Measurements from ENCODE around the gene KCNE4.
"Not testable (repeated sequence)": the region's sequence is repeated elsewhere in the genome, so short reads cannot be mapped to it uniquely, and the experiment has no call there.

The KCNE4 gene

DNA sequence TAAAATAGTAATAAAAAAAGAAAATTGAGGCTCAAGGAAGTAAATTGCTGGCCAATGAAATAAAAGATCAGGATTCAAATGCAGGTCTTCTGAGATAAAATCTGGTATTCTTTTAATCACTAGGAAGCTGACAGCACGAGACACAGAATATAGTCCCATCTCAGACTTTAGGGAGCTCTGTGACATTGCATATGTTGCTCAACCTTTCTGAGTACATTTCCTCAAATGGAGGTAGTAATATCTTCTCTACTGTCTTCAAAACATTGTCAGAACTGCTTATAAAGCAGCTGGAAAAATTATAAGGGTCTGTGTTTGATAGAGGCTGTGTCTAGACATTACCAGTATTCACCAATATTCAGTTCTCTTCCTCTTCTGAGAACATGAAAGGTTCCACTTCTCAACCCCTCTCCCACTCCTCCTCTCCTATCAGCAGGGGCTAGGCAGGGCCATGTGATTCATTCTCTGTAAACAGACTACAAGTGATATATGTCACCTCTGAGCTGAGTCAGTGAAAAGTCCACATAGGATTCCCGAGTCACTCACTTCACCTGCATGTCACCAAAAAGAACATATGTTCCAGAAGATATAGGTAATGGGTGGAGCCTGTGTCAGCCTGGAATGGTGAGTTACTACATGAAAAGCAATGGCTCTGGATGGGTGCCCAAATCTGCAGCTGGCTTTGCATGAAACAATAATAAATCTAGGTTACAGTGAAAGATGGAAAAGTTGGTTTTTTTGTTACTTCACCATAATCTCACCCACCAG lies 7.1 kb downstream of the KCNE4 start:
- DNase-seq (ENCODE audit: low spot score): no peak

GRCh38 chr2:223060201-223060825 lies 8.3 kb downstream of the KCNE4 start:
- DNase-seq (ENCODE audit: low spot score): no peak

GRCh38 chr2:223062396-223062795 lies 10.4 kb downstream of the KCNE4 start:
- no peak for DNase-seq (ENCODE audit: low spot score)

DNA sequence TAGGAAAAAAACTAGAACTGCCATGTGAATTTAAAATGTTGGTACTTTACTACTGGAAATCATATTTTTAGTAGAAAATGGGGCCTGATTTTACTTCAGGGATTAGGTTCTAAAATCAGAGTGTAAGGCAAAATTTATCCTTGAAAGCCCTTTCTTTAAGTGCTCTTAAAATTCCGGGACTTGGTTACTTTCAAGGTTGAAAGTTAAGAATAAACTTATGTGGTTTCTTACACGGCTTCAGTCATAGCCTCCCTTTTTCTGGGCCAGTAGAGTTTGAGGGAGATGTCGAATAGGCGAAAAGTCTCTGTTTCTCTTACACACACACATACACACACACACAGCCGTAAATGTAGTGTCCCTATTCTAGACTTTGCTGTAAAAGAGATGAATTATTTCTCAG lies 13.1 kb downstream of the KCNE4 start:
- no peak for DNase-seq (ENCODE audit: low spot score)

DNA sequence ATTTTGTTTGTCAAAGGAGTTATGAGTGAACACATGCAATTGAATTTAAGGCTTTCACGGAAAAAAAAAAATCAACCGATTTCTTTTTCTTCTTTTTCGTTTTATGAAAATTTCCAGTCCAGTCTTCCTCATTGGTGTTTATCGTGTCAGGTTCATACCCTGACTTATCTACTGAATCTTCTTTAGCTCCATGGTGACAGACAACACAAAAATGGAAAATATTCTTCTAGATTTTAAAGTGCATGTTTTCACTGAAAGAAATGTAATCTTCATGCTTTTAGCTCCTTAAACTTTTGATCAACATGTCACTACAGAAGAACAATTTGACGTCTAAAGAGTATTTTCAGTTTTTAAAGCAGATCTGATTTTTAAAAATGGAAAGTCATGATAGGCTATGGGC lies 14.7 kb downstream of the KCNE4 start:
- no peak for DNase-seq (ENCODE audit: low spot score)

GRCh38 chr2:223068071-223068470 lies 16.1 kb downstream of the KCNE4 start:
- no peak for DNase-seq (ENCODE audit: low spot score)

DNA sequence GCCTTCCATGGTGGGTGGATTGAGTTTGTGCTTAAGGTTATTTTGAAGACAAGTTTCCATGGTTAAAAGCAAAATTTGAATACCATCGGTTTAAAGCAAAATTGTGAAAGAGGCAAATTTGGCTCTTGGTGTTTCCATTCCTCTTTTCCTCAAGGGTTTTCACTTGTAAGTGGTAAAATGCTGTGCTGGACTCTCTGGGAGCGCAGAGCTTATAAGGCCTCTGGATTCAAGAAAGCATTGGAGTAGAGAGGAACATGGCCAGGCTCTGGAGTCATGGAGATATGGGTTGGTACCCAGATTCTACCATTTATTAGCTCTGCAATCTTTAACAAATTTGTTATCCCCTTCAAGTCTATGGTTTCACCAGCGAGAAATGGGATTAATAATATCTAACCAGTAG lies 17.5 kb downstream of the KCNE4 start:
- DNase-seq (ENCODE audit: low spot score): no peak

DNA sequence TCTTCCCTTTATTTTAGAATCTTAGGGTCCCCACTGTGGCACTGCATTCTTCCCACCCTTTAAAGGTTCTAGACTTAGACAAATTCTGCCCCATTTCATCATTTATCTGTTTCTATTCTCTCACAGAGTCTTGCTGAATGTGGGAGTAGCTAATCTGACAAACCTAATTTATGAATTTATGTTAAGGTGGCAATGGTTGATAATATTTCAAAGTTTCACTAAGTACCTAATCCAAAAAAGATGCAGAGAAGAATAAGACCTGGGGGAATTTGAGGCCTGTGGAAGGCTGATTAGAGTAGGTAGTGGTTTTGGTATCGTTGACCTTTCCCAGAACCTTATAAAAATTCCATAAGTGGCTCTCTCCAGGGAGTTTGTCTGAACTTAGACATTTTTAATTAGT lies 18.0 kb downstream of the KCNE4 start:
- DNase-seq (ENCODE audit: low spot score): no peak

DNA sequence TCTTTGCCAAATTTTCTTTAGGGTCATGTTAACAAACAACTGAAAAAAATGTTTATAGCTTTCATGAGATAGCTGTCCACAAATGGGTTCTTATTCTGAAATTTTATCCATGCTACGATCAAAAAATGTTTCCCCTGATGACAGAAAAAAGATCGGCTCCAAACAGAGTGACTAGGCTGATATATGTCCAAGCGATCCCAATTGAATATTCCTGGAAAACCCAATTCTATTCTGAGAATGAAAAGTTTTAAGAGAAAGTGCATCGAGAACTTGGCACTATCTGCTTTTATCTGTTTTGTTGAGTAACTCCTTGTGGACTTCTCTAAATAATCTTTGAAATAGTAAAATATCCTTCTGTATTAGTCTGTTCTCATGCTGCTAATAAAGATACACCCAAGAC lies 19.1 kb downstream of the KCNE4 start:
- DNase-seq (ENCODE audit: low spot score): no peak

GRCh38 chr2:223072826-223073225 lies 20.8 kb downstream of the KCNE4 start:
- DNase-seq (ENCODE audit: low spot score): no peak

DNA sequence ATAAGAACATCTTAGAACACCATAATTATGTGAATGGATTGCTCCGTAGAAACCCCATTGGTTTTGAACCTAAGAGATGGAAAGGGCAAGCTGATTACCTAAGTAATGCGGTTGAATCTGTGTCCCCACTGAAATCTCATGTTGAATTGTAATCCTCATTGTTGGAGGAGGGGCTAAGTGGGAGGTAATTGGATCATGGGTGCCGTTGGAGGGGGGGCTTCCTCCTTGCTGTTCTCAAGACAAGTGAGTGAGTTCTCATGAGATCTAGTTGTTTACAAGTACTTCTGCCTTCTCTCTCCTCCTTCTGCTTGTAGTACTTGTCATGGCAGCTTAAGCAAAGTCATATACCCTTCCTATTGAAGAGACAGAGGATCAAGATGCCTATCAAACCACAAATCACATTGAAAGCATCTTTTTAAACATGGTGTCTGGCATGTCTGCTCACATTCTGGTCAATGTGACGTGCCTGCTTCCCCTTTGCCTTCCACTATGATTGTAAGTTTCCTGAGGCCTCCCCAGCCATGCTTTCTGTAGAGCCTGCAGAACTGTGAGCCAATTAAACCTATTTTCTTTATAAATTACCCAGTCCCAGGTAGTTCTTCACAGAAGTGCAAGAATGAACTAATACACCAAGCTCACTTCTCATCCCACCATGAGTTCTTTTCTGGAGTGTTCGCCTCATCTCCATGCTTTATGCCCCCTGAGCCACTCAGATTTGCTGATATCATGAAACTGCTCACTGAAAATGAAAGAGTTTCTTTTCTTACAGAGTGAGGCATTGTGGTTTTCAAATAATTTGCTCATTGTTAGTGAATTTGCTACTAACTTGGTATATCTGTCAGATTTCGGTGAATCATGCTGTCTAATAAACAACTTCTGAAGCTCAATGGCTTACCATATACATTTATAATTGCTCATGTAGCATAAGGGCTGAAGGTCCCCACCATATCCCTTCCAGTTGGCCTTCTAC lies 23.6 kb downstream of the KCNE4 start:
- no peak for DNase-seq (ENCODE audit: low spot score)

- DNase-seq (ENCODE audit: low spot score): no peak
Measured at GRCh38 chr2:223076573-223076972, 24.6 kb downstream of the KCNE4 start.

DNA sequence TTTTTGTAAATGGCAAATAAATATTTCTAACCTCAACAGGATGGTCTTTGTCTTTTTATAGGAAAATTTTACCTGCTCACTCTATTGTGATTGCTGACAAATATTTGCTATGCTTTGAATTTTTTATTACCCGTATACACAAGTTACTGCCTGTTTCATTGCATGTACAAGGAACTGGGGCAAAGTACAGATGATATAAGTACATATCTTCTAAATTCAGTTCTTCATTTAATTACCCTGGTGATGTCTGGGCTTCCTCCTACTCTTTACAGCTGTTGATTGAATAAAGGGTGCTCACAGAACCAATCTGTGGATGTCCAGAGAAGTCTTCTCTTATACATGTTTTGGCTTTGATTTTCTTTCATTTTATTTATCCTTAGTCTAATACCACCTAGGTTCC lies 26.5 kb downstream of the KCNE4 start:
- no peak for DNase-seq (ENCODE audit: low spot score)

DNA sequence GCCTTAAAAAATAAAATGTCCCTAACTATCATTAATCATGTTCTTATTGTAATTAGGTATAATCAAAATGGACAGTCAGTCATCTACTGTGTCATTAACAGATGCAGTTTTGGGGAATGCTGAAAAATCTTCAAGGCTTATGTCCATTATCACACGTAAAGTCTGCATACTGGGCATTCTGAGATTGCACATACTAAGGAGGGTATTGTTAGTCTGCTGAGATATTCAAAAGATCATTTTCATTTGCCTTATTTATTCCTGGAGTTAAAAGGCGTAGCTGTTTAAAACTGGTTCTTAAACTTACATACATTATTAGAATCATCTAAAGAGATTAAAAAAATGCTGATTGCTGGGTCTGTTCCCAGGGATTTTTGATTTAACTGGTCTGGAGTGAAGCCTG lies 27.4 kb downstream of the KCNE4 start:
- DNase-seq (ENCODE audit: low spot score): no peak

DNA sequence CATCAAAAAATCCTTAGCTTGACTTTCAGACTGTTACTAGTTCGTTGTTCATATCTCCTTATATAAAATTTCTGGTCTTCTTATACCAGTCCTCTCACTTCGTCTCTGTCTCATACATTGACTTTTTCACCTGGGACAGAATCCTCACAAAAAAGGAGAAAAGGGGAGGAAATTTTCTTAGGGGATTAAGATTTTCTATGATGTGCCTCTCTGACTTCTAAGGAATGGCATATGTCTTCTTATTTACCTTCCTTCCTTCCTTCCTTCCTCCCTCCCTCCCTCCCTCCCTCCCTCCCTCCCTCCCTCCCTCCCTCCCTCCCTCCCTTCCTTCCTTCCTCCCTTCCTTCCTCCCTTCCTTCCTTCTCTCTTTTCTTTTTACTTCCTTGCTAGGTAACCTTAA lies 27.9 kb downstream of the KCNE4 start:
- no peak for DNase-seq (ENCODE audit: low spot score)

GRCh38 chr2:223080790-223081360 lies 28.9 kb downstream of the KCNE4 start:
- DNase-seq (ENCODE audit: low spot score): not testable (repeated sequence)

- no peak for DNase-seq (ENCODE audit: low spot score)
Measured at GRCh38 chr2:223081789-223082188, 29.8 kb downstream of the KCNE4 start.

DNA sequence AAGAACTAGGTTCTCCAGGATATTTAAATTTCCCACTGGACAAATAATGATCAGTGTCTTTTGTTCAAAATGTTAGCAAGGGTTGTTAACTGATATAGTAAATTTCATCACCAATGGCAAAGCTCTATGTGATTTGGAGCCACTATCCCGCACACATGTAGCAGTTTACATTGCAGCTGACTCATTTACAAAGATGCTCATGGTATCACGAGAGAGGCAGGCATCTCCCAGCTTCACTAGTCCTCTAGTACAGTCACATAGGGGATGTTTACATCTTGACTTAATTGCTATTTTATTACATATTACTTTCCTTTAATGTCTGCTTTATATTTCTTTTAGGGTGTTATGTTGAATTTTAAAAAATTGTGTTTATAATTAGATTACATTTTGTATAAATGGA lies 30.7 kb downstream of the KCNE4 start:
- no peak for DNase-seq (ENCODE audit: low spot score)

DNA sequence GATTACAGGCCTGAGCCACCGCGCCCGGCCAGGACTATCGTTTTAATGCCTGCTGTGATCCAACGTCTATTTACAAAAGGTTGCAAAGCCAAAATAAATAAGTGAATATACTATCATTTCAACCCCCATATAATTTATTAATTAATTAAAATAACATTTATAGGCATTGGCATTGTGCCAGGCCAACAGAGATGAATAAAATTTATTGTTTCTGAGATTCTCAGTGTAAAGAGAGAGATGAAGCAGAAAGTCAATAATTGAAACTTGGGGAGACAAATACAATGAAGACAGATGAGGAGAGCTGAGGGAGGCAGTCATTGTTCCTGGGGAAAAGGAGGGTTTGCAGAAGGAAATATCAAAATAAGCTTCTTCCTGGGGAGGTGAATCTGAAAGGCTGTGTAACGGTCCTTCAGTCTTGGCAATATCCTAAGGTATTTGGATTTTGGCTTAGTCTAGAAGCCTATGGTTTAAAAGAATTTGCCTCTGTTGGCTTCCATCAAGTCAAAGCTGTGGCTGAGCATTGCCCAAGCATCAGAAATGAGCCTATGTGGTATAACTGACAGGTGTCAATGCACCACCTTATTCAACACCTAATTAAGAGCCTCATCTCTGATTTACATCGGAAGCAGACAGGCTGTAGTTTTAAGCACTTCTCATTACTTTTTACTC lies 31.5 kb downstream of the KCNE4 start:
- no peak for DNase-seq (ENCODE audit: low spot score)

DNA sequence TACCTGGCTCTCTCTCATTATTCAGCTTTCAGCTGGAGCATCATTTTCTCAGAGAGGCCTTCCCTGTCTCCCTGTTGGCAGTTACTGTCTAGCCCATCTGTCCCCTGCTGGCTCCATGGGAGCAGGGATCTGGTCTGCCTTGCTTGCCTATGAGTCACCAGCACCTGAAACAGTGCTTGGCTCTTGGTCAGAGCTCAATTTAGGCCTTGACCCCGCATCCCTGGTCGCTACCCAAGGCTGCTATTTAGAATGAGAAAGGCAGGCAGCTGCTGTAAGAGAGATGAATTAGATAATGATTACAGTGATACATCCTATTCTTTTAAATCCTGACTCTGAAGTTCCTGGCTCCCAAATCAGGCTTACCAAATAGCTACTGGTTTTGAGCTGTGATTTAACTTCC lies 32.9 kb downstream of the KCNE4 start:
- no peak for DNase-seq (ENCODE audit: low spot score)

- no peak for DNase-seq (ENCODE audit: low spot score)
Measured at GRCh38 chr2:223086370-223086981, 34.5 kb downstream of the KCNE4 start.
